Measurements from ENCODE around the gene ADIPOQ.

DNA sequence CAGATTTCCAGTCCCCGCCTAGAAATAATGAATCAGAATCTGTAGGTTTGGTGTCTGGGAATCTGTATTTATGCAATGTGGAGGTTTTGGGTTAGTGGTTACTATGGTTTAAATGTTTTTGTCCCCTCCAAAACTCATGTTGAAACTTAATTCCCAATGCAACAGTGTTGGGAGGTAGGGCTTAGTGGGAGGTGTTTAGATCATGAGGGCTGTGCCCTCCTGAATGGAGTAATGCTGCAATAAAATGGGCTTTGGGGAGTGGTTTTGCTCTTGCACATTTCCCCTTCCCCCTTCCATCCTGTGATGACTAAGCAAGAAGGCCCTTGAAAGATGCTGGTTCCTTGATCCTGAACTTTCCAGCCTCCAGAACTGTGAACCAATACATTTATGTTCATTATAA, 27.1 kb upstream of the ADIPOQ start:
- TF ChIP-seq, protein P1, sequence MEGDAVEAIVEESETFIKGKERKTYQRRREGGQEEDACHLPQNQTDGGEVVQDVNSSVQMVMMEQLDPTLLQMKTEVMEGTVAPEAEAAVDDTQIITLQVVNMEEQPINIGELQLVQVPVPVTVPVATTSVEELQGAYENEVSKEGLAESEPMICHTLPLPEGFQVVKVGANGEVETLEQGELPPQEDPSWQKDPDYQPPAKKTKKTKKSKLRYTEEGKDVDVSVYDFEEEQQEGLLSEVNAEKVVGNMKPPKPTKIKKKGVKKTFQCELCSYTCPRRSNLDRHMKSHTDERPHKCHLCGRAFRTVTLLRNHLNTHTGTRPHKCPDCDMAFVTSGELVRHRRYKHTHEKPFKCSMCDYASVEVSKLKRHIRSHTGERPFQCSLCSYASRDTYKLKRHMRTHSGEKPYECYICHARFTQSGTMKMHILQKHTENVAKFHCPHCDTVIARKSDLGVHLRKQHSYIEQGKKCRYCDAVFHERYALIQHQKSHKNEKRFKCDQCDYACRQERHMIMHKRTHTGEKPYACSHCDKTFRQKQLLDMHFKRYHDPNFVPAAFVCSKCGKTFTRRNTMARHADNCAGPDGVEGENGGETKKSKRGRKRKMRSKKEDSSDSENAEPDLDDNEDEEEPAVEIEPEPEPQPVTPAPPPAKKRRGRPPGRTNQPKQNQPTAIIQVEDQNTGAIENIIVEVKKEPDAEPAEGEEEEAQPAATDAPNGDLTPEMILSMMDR (conservative IDR thresholded peaks at IDR 0.05; ENCODE audit: low read depth, low read length) = no peak
- TF ChIP-seq EZH2 (IDR thresholded peaks at IDR 0.05; ENCODE audit: low read length, unreplicated experiment) = no peak
